ENCODE measurements around the gene OR13A1. TPM values are rescaled to one million over a fixed set of nuclear protein-coding genes. Genes with fewer than 3 reads are reported as not detected.
"Not testable (repeated sequence)": the region's sequence is repeated elsewhere in the genome, so short reads cannot be mapped to it uniquely, and the experiment has no call there.

Gene OR13A1
- total RNA-seq = not detected

DNA sequence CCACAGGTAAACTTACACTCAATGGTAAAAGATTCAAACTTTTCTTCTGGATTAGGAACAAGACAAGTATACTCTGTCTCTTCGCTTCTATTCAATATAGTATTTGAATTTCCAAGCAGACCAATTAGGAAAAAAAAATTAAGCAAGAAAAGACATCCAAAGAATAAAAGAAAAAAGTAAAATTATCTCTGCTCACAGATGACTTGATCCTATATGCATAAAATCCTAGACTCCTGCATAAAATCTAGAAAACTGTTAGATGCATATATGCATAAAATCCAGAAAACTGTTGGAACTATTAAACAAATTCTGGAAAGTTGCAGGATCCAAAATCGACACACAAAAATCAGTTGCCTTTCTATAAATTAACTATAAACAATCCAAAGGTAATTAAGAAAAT, at the start of gene OR13A1:
TSS of gene OR13A1 (minus strand) at position 101 of the 400 bp plus-strand sequence. CDS start 11,186 bp downstream, outside the sequence.
- CTCF ChIA-PET = no interaction called here
- Mint-ChIP-seq H3K27me3 (peaks cover 7% of the 10 kb centered on the region), H3K9me3 (ENCODE audit: low read depth) (peaks cover 14% of the 10 kb centered on the region), H3K27ac (no peak within 1 kb of the TSS), H3K4me3 (no peak within 1 kb of the TSS), H3K36me3 (ENCODE audit: low read depth) (peaks cover 2% of the 10 kb centered on the region), H3K4me1 (no peaks in the 10 kb centered on the region)
- no peak for DNase-seq
- POLR2A ChIA-PET = no interaction called here
- intact Hi-C loops (cut with DNase I, micrococcal nuclease) = no loop called here
- no peak for ATAC-seq

GRCh38 chr10:45361983-45362799, 46.8 kb upstream of the OR13A1 start:
- CTCF ChIA-PET = interaction anchor here (0.6 kb wide), 1 partner anchor 339 kb away, joined by 3 read pairs; no protein-coding TSS in a partner anchor
- ATAC-seq; H3K9me3 Mint-ChIP-seq (ENCODE audit: low read depth); POLR2A ChIA-PET; H3K4me1 Mint-ChIP-seq; DNase-seq; intact Hi-C loops (cut with DNase I, micrococcal nuclease); H3K27ac Mint-ChIP-seq; H3K36me3 Mint-ChIP-seq (ENCODE audit: low read depth); H3K4me3 Mint-ChIP-seq: not testable (repeated sequence)
- peaks cover 19% of the 10 kb centered on the region for H3K27me3 Mint-ChIP-seq

DNA sequence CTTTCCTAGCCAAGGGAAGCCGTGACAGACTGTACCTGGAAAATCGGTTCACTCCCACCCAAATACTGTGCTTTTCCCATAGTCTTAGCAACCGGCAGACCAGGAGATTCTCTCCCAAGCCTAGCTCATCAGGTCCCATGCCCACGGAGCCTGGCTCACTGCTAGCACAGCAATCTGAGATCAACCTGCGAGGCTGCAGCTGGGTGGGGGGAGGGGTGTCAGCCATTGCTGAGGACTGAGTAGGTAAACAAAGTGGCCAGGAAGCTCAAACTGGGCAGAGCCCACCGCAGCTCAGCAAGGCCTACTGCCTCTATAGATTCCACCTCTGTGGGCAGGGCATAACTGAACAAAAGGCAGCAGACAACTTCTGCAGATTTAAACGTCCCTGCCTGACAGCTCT, 43.6 kb upstream of the OR13A1 start:
- H3K27ac Mint-ChIP-seq; DNase-seq; CTCF ChIA-PET; H3K4me1 Mint-ChIP-seq; H3K36me3 Mint-ChIP-seq (ENCODE audit: low read depth); ATAC-seq; POLR2A ChIA-PET; H3K4me3 Mint-ChIP-seq; intact Hi-C loops (cut with DNase I, micrococcal nuclease); H3K9me3 Mint-ChIP-seq (ENCODE audit: low read depth): not testable (repeated sequence)
- H3K27me3 Mint-ChIP-seq = peaks cover 15% of the 10 kb centered on the region

DNA sequence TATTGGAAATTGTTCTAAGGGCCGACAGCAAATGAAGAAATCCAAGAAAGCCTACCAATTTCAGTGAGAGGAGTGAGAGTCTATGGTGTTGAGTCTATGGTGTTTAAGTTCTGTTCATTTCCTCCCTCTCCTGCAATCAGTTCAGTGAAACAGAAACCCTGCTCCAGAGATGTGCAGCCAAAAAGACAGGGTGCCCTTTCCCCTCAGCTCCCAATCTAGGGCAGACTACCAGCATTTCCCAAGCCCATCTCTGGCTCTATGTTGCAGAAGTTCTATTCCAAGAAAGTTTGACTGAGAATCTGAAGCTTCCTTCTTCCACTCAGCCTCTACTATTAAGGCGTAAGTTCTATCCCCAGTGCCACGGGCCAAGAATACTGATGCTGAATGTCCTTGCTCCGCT, 40.1 kb upstream of the OR13A1 start:
- Mint-ChIP-seq H3K9me3 (ENCODE audit: low read depth) (no peaks in the 10 kb centered on the region), H3K27ac (no peak overlapping the region), H3K4me3 (no peak overlapping the region), H3K4me1 (peaks cover 20% of the 10 kb centered on the region), H3K27me3 (peaks cover 7% of the 10 kb centered on the region), H3K36me3 (ENCODE audit: low read depth) (no peaks in the 10 kb centered on the region)
- intact Hi-C loops (cut with DNase I, micrococcal nuclease) = no loop called here
- ChIA-PET CTCF (interaction anchor here (1.5 kb wide), 1 partner anchor 105 kb away, joined by 3 read pairs; no protein-coding TSS in a partner anchor), POLR2A (no interaction called here)
- DNase-seq (no peak), ATAC-seq (no peak)

DNA sequence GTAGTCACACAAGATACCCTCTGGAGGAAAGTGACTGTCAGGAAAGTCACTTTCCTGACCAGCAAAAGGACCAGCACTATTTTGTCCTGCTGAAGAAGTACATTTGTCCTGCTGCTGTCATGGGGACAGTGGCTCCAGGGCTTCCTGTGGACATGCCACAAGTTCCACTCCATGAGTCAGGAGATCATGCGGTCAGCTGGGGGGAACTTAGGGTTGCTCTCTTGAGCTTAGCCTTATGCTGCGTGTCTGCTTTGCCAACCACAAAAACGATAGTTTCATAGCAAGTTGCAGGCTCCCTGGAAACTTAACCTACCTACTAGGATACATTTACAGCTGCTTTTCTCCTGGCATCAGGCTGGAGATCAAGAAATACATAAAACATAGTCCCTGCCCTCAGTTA, 38.9 kb upstream of the OR13A1 start:
- Mint-ChIP-seq H3K27me3 (peaks cover 6% of the 10 kb centered on the region), H3K36me3 (ENCODE audit: low read depth) (no peaks in the 10 kb centered on the region), H3K4me1 (peaks cover 20% of the 10 kb centered on the region), H3K4me3 (no peak overlapping the region), H3K9me3 (ENCODE audit: low read depth) (no peaks in the 10 kb centered on the region), H3K27ac (no peak overlapping the region)
- ChIA-PET CTCF (no interaction called here), POLR2A (no interaction called here)
- ATAC-seq (no peak), DNase-seq (no peak)
- intact Hi-C loops (cut with DNase I, micrococcal nuclease) = no loop called here

DNA sequence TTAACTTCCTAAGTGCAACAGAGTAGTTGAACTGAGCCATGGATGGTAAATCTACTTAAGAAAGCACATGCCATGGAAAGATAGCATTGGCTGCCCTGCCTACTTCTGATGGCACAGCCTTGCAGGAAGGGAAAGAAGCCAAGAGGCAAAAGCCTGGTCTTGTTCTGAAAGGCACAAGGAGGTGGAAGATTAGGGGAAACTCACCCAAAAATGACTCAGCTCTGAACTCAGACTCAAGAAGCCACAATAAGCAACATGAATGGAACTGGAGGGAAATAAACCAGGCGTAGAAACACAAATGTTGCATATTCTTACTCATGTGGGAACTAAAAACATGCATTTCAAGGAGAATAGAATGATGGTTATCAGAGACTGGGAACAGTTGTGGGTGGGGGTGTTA, 37.8 kb upstream of the OR13A1 start:
- peak overlapping the region; percentile 1 for H3K27ac Mint-ChIP-seq
- peaks cover 3% of the 10 kb centered on the region for H3K9me3 Mint-ChIP-seq (ENCODE audit: low read depth)
- CTCF ChIA-PET = no interaction called here
- DNase-seq (no peak), ATAC-seq (peak; percentile 72)
- H3K27me3 Mint-ChIP-seq = peaks cover 6% of the 10 kb centered on the region
- H3K4me3 Mint-ChIP-seq = no peak overlapping the region
- POLR2A ChIA-PET = no interaction called here
- no peaks in the 10 kb centered on the region for H3K36me3 Mint-ChIP-seq (ENCODE audit: low read depth)
- intact Hi-C loops (cut with DNase I, micrococcal nuclease) = no loop called here
- peaks cover 20% of the 10 kb centered on the region for H3K4me1 Mint-ChIP-seq

DNA sequence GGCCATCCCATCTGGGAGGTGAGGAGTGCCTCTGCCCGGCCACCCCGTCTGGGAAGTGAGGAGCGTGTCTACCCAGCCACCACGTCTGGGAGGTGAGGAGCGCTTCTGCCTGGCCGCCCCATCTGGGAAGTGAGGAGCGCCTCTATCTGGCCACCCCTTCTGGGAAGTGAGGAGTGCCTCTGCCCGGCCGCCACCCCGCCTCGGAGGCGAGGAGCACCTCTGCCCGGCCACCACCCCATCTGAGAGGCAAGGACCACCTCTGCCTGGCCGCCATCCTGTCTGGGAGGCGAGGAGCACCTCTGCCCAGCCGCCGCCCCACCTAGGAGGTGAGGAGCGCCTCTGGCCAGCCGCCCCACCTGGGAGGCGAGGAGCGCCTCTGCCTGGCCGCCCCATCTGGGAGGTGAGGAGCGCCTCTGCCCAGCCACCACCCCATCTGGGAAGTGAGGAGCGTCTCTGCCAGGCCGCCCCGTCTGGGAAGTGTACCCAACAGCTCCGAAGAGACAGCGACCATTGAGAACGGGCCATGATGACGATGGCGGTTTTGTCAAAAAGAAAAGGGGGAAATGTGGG, 32.9 kb upstream of the OR13A1 start:
- POLR2A ChIA-PET; ATAC-seq; H3K36me3 Mint-ChIP-seq (ENCODE audit: low read depth); DNase-seq; CTCF ChIA-PET; H3K27me3 Mint-ChIP-seq; H3K27ac Mint-ChIP-seq; H3K9me3 Mint-ChIP-seq (ENCODE audit: low read depth); intact Hi-C loops (cut with DNase I, micrococcal nuclease); H3K4me3 Mint-ChIP-seq: not testable (repeated sequence)
- peaks cover 15% of the 10 kb centered on the region for H3K4me1 Mint-ChIP-seq

DNA sequence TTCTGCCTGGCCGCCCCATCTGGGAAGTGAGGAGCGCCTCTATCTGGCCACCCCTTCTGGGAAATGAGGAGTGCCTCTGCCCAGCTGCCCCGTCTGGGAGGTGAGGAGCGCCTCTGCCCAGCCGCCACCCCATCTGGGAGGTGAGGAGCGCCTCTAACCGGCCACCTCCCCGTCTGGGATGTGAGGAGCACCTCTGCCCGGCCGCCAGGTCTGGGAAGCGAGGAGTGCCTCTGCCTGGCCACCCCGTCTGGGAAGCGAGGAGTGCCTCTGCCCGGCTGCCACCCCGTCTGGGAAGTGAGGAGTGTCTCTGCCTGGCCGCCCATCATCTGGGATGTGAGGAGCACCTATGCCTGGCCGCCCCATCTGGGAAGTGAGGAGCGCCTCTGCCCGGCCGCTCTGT, 32.1 kb upstream of the OR13A1 start:
- H3K4me3 Mint-ChIP-seq; ATAC-seq; intact Hi-C loops (cut with DNase I, micrococcal nuclease); H3K9me3 Mint-ChIP-seq (ENCODE audit: low read depth); DNase-seq; H3K4me1 Mint-ChIP-seq; H3K27ac Mint-ChIP-seq; POLR2A ChIA-PET; H3K27me3 Mint-ChIP-seq; H3K36me3 Mint-ChIP-seq (ENCODE audit: low read depth); CTCF ChIA-PET: not testable (repeated sequence)

DNA sequence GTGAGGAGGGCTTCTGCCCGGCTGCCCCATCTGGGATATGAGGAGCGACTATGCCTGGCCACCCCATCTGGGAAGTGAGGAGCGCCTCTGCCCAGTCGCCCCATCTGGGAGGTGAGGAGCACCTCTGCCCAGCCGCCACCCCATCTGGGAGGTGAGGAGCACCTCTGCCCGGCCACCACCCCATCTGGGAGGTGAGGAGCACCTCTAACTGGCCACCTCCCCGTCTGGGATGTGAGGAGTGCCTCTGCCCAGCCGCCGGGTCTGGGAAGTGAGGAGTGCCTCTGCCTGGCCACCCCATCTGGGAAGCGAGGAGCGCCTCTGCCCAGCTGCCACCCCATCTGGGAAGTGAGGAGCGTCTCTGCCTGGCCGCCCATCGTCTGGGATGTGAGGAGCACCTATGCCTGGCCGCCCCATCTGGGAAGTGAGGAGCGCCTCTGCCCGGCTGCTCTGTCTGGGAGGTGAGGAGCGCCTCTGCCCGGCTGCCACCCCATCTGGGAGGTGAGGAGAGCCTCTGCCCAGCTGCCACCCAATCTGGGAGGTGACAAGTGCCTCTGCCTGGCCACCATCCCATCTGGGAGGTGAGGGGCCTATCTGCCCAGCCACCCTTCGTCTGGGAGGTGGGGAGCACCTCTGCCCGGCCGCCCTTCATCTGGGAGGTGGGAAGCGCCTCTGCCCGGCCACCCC, 31.4 kb upstream of the OR13A1 start:
- DNase-seq; CTCF ChIA-PET; H3K27ac Mint-ChIP-seq; H3K9me3 Mint-ChIP-seq (ENCODE audit: low read depth); POLR2A ChIA-PET; H3K27me3 Mint-ChIP-seq; intact Hi-C loops (cut with DNase I, micrococcal nuclease); H3K4me3 Mint-ChIP-seq; H3K36me3 Mint-ChIP-seq (ENCODE audit: low read depth); H3K4me1 Mint-ChIP-seq; ATAC-seq: not testable (repeated sequence)

- H3K36me3 Mint-ChIP-seq (ENCODE audit: low read depth); H3K4me1 Mint-ChIP-seq; H3K27ac Mint-ChIP-seq; DNase-seq; H3K4me3 Mint-ChIP-seq; CTCF ChIA-PET; intact Hi-C loops (cut with DNase I, micrococcal nuclease); H3K9me3 Mint-ChIP-seq (ENCODE audit: low read depth); ATAC-seq; POLR2A ChIA-PET; H3K27me3 Mint-ChIP-seq: not testable (repeated sequence)
Measured at GRCh38 chr10:45340420-45340819, 25.0 kb upstream of the OR13A1 start.

- DNase-seq = no peak
- H3K4me1 Mint-ChIP-seq = no peaks in the 10 kb centered on the region
- H3K4me3 Mint-ChIP-seq = no peak overlapping the region
- H3K27me3 Mint-ChIP-seq = peaks cover 3% of the 10 kb centered on the region
- ATAC-seq = no peak
- ChIA-PET POLR2A (no interaction called here), CTCF (no interaction called here)
- no peaks in the 10 kb centered on the region for H3K9me3 Mint-ChIP-seq (ENCODE audit: low read depth)
- no peak overlapping the region for H3K27ac Mint-ChIP-seq
- intact Hi-C loops (cut with DNase I, micrococcal nuclease) = no loop called here
- H3K36me3 Mint-ChIP-seq (ENCODE audit: low read depth) = no peaks in the 10 kb centered on the region
Measured at GRCh38 chr10:45339894-45340293, 24.5 kb upstream of the OR13A1 start.

- H3K9me3 Mint-ChIP-seq (ENCODE audit: low read depth); H3K36me3 Mint-ChIP-seq (ENCODE audit: low read depth); H3K27ac Mint-ChIP-seq; POLR2A ChIA-PET; DNase-seq; H3K4me3 Mint-ChIP-seq; ATAC-seq; intact Hi-C loops (cut with DNase I, micrococcal nuclease); H3K4me1 Mint-ChIP-seq; CTCF ChIA-PET: not testable (repeated sequence)
- H3K27me3 Mint-ChIP-seq = peaks cover 15% of the 10 kb centered on the region
Measured at GRCh38 chr10:45331824-45332223, 16.4 kb upstream of the OR13A1 start.

Measured in activated CD4-positive, alpha-beta T cell treated with anti-CD3 and anti-CD28 coated beads for 36 hours (primary cell).